Loucy (cell line): ENCODE results near the gene CLEC2L.

Experiments used
- H2AFZ ChIP-seq: fragments of 200-600 bp; sonication (generic); 2 replicates; pipeline ENCODE4 v1.6.0; 2016; ENCODE audit warnings: antibody characterized with exemption, mild to moderate bottlenecking, low read length, moderate library complexity
- H3F3A ChIP-seq: fragments of 200-600 bp; 2 replicates; pipeline ENCODE4 v1.6.0; 2016; ENCODE audit warnings: antibody characterized with exemption, low read depth, mild to moderate bottlenecking
- H3K27me3 ChIP-seq: fragments of 200-600 bp; sonication (generic); 2 replicates; pipeline ENCODE4 v1.6.1; 2014; ENCODE audit warnings: low read length, mild to moderate bottlenecking; ENCODE audit not compliant: insufficient read depth, poor library complexity, severe bottlenecking
- H3K36me3 ChIP-seq: fragments of 200-600 bp; sonication (generic); 2 replicates; pipeline ENCODE4 v1.6.1; 2016; ENCODE audit warnings: low read length; ENCODE audit not compliant: insufficient read depth
- H3K4me1 ChIP-seq: fragments of 200-600 bp; sonication (generic); 2 replicates; pipeline ENCODE4 v1.5.1; 2014; ENCODE audit warnings: low read length, mild to moderate bottlenecking; ENCODE audit not compliant: insufficient read depth, poor library complexity, severe bottlenecking
- H3K4me2 ChIP-seq: fragments of 200-600 bp; sonication (generic); 2 replicates; pipeline ENCODE4 v1.6.0; 2014; ENCODE audit warnings: antibody characterized with exemption, low read length, low read depth, mild to moderate bottlenecking; ENCODE audit not compliant: poor library complexity, severe bottlenecking
- H3K4me3 ChIP-seq: fragments of 200-600 bp; sonication (generic); 2 replicates; pipeline ENCODE4 v1.5.1; 2014; ENCODE audit warnings: low read length, mild to moderate bottlenecking, mixed read lengths; ENCODE audit not compliant: poor library complexity, severe bottlenecking
- H3K79me2 ChIP-seq: fragments of 200-600 bp; sonication (generic); 2 replicates; pipeline ENCODE4 v1.6.1; 2014; ENCODE audit warnings: low read length; ENCODE audit not compliant: insufficient read depth
- H3K9ac ChIP-seq: fragments of 200-600 bp; sonication (generic); 2 replicates; pipeline ENCODE4 v1.6.0; 2014; ENCODE audit warnings: mild to moderate bottlenecking, low read depth, low read length, moderate library complexity; ENCODE audit not compliant: poor library complexity, severe bottlenecking
- H3K9me2 ChIP-seq: fragments of 200-600 bp; sonication (generic); replicated peaks from 2 replicates; pipeline ENCODE4 v1.6.1; 2016; ENCODE audit warnings: low read depth, low read length, mixed read lengths
- H3K9me3 ChIP-seq: fragments of 200-600 bp; sonication (generic); 2 replicates; pipeline ENCODE4 v1.6.1; 2014; ENCODE audit warnings: mild to moderate bottlenecking, antibody characterized with exemption, low read length, low read depth; ENCODE audit not compliant: insufficient read depth
- H4K20me1 ChIP-seq: fragments of 200-600 bp; sonication (generic); 2 replicates; pipeline ENCODE4 v1.6.0; 2014; ENCODE audit warnings: antibody characterized with exemption, low read length, mild to moderate bottlenecking; ENCODE audit not compliant: insufficient read depth, poor library complexity, severe bottlenecking
- EZH2phosphoT487 ChIP-seq: fragments of 200-600 bp; IDR thresholded peaks from 2 replicates; pipeline ENCODE4 v1.6.1; 2018; ENCODE audit warnings: antibody characterized with exemption, mild to moderate bottlenecking, moderate library complexity, borderline replicate concordance
- TF ChIP-seq, protein P1 (sequence below): fragments of 200-600 bp; sonication (generic); conservative IDR thresholded peaks from 2 replicates; pipeline ENCODE4 v1.5.1; 2014; ENCODE audit warnings: mild to moderate bottlenecking, antibody characterized with exemption, low read length

The CLEC2L gene

DNA sequence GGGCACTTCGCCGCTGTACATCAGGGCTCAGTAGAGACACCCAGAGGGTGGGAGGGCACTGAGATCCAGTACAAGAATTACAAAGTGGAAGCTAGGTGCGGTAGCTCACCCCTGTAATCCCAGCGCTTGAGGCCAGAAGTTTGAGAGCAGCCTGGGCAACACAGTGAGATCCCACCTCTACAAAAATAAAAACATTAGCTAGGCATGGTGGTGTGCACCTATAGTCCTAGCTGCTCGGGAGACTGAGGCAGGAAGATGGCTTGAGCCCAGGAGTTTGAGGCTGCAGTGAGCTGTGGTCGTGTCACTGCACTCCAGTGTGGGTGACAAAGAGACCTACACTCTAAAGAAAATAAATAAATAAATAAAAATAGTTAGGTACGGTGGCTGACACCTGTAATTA lies 64.0 kb downstream of the CLEC2L start:
- Histone ChIP-seq H3K27me3 (no peaks in the 10 kb centered on the region), H3K9me2 (no peaks in the 10 kb centered on the region), H3K9me3 (no peaks in the 10 kb centered on the region), H2AFZ (no peak overlapping the region), H3K4me1 (peaks cover 12% of the 10 kb centered on the region), H3F3A (no peaks in the 10 kb centered on the region), H3K4me2 (no peak overlapping the region), H3K4me3 (no peak overlapping the region), H4K20me1 (no peaks in the 10 kb centered on the region), H3K36me3 (peaks cover 27% of the 10 kb centered on the region; the same call in 1 of the 2 replicates), H3K9ac (no peak overlapping the region), H3K79me2 (no peaks in the 10 kb centered on the region)
- no peak for TF ChIP-seq EZH2phosphoT487
- TF ChIP-seq, protein P1, sequence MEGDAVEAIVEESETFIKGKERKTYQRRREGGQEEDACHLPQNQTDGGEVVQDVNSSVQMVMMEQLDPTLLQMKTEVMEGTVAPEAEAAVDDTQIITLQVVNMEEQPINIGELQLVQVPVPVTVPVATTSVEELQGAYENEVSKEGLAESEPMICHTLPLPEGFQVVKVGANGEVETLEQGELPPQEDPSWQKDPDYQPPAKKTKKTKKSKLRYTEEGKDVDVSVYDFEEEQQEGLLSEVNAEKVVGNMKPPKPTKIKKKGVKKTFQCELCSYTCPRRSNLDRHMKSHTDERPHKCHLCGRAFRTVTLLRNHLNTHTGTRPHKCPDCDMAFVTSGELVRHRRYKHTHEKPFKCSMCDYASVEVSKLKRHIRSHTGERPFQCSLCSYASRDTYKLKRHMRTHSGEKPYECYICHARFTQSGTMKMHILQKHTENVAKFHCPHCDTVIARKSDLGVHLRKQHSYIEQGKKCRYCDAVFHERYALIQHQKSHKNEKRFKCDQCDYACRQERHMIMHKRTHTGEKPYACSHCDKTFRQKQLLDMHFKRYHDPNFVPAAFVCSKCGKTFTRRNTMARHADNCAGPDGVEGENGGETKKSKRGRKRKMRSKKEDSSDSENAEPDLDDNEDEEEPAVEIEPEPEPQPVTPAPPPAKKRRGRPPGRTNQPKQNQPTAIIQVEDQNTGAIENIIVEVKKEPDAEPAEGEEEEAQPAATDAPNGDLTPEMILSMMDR: no peak

DNA sequence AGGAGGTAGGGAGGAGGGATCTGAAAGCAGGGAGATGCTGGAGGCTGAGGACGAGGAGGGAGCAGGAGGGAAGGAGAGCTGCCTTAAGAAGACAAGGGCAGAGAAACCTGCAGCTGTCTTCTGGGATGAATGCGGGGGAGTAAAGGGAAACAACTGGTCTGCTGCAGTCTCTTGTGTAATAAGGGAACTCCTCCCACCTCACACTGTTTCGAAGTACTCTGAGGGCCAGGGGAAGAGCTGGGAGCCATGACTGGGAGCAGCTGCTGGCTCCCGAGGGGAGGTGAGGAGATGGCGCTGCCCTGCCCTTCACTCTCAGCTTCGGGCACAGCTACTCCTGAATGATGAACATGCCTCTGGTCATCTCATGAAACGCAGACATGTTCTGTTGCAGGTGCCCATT lies 65.1 kb downstream of the CLEC2L start:
- Histone ChIP-seq H3K4me2 (no peak overlapping the region), H3K4me1 (peaks cover under 1% of the 10 kb centered on the region), H3K9me2 (no peaks in the 10 kb centered on the region), H4K20me1 (no peaks in the 10 kb centered on the region), H3F3A (no peaks in the 10 kb centered on the region), H2AFZ (no peak overlapping the region), H3K79me2 (no peaks in the 10 kb centered on the region), H3K9me3 (no peaks in the 10 kb centered on the region), H3K36me3 (peaks cover 28% of the 10 kb centered on the region; the same call in 1 of the 2 replicates), H3K27me3 (no peaks in the 10 kb centered on the region), H3K4me3 (no peak overlapping the region), H3K9ac (no peak overlapping the region)
- no peak for TF ChIP-seq EZH2phosphoT487
- TF ChIP-seq, protein P1: no peak

DNA sequence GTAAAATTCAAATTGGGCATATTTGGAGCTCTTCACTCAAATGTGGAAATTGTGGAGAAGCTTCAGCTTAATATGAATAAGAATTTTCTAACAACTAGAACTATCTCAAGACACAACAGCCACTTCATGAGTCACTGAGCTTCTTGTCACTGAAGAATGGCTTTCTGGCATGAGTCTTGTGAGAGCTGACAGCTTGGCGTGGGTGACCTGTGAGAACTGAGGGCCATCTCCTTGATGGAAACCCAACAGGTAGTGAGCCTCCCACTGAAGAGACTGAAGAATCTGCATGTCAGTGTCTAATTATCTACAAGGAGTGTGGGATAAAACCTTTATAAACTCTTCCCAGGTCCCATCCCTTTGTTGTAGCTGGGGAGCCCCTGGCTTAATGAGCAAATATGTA lies 66.0 kb downstream of the CLEC2L start:
- Histone ChIP-seq H3K9me3 (no peaks in the 10 kb centered on the region), H3K4me1 (no peaks in the 10 kb centered on the region), H3K79me2 (no peaks in the 10 kb centered on the region), H3K4me3 (no peak overlapping the region), H4K20me1 (no peaks in the 10 kb centered on the region), H3K4me2 (no peak overlapping the region), H3K9me2 (no peaks in the 10 kb centered on the region), H3K9ac (no peak overlapping the region), H3K36me3 (peaks cover 33% of the 10 kb centered on the region; the same call in 1 of the 2 replicates), H3F3A (no peaks in the 10 kb centered on the region), H3K27me3 (no peaks in the 10 kb centered on the region), H2AFZ (no peak overlapping the region)
- TF ChIP-seq EZH2phosphoT487: no peak
- TF ChIP-seq, protein P1: no peak
